RKO (cell line): ENCODE results near the gene ABLIM3.
"Not testable (repeated sequence)": the region's sequence is repeated elsewhere in the genome, so short reads cannot be mapped to it uniquely, and the experiment has no call there.

Source experiments
- DNase-seq: peaks from one replicate; pipeline ENCODE4 v3.0.0-alpha.2; 2016; ENCODE audit warnings: low spot score

ABLIM3 gene

DNA sequence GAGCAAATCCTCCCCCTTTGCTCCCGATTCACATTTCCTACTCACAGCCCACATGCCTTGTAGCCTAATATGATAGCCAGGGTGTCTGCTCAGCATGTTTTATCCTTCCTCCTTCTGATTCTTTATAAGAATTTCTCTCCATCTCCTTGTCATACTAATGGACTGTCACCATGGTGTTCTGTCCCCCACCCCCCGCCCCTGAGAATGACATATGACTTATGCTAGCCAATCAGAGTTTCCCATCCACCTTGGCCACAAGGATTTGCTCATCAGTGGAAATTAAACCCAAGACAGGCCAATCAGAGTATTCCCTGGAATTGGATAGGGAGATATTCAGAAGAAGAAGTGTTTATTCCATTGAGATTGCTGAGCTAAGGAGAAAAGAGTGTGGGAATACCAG lies 16.0 kb downstream of the ABLIM3 start:
- DNase-seq, result no peak

DNA sequence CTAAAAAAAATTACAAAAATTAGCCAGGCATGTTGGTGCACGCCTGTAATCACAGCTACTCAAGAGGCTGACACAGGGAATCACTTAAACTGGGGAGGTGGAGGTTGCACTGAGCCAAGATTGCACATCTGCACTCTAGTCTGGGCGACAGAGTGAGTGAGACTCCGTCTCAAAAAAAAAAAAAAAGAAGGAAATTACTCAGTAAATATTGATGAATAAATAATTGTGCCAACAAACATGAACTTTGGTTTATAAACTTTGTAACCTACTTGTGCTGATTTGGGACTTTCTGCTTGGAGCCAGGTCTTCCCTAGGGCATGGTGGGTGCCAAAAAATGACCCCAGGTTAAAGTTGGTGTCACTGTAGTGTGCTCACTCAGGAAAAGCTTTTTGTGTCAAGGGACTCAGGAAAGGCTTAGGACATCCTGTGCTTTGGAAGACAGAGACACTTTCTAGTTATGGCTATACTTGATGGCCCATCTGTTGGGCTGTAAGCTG lies 19.0 kb downstream of the ABLIM3 start:
- DNase-seq, result no peak

DNA sequence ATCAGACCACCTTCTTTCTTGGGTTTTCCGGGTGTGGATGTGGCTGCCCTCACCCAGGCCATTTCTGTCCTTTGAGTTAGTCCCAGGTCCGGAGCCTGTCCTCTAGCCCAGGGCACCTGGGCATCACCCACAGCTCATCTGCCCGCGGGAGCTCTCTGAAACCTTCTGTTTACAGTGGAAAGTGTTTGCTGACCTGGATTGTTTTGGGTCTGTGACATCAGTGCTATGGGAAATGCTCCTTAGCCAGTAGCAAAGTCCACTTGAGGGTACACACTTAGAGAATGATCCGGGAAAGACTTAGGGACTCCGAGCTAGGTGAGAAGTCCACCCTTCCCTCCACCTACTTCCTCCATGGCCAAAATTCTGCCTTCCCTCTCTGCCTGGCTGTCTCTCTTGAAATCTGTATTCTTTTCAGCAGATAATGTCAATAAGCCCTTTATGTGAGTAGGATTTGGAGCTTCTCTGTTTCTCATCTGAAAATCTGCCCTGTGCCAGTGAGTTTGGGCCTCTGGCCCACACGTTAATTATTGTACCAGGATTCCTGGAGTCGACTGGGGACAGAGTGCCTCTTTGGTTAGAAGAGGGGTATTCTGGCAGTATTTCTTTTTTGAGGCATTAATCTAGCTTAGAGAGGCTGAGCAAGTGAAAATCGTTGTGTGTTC lies 19.9 kb downstream of the ABLIM3 start:
- no peak for DNase-seq

DNA sequence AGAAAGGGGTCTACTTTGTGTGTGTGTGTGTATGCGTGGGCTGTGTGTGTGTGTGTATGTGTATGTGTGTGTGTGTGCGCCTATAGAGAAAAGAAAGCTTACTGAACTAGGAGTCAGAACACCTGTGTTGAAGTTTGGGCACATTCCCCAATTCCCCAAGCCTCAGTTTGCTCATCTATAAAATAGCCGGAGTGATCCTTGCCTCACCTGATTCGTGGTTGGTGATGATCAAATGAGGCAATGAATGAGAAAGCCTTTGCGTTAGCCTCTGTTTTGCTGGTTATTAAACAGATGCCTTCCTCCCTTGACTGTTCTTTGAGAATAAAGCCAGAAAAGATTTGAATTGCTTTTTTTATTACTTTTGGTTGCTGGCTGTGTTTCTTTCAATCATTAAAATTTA lies 20.6 kb downstream of the ABLIM3 start:
- no peak for DNase-seq

DNA sequence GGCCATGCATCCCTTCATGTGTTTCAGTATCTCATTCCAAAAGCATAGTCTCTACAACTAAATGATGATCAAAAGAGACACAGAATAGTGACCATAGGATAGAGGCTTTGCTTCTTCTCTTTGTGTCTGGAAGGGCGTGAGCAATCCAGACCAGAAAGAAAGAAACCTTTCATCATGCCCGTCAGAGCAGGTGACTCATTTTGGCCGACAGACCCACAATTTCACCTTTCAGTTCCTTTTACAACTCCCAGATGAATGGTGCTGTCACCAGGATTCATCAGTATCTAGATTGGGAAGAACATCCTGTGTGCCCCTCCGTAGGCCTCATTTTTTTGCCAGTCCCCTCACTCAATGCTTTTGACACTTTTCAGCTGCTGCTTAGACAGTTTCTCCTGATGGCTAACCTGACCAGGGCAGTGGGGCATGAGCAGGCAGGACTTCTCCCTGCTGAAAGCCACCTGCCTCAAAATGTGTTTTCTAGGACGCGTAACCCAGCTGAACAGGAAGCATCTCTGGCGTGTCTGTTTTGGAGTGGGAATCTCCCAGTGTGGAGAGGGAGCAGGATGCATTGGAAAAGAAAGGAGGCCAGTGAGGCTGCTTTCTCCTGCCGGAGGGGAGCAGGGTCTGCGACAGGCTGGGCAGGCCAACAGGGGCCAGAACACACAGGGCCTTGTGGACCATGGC lies 21.2 kb downstream of the ABLIM3 start:
- no peak for DNase-seq

DNA sequence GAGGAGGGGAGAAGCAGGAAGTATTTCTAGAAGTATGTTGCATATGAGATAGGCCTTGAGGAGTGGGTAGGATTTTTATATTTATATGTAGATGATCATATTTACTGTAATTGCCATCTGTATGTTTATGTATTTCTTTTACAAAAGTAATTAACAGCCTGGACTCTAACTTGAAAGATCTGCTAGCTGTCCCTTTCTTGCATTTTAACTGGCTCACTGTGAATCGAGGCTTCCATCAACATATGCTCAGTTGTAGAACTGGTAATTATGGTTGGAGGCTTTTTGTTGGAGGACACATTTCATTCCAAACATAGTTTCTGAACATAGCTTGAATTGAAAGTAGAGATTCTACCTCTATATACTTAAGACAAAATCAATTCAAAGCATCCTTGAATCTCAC lies 23.4 kb downstream of the ABLIM3 start:
- DNase-seq, result no peak

DNA sequence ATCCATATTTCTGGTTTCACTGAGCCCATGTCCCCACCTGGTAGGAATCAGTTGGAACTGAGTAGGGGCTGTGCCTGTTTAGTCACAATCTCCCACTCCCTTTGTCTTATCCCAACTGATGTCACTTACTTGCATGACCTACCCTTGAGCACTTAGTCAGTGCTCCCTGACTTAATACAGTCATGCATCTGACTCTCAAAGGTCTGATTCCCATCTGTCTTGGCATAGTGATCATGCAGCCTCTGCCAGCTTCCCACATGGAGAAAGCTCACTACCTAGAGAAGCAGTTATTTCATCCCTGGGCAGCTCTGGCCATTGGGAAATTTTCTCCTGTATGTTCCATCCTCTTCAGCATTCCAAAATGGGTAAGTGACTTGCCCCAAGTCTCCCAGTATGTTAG lies 24.8 kb downstream of the ABLIM3 start:
- DNase-seq, result no peak

DNA sequence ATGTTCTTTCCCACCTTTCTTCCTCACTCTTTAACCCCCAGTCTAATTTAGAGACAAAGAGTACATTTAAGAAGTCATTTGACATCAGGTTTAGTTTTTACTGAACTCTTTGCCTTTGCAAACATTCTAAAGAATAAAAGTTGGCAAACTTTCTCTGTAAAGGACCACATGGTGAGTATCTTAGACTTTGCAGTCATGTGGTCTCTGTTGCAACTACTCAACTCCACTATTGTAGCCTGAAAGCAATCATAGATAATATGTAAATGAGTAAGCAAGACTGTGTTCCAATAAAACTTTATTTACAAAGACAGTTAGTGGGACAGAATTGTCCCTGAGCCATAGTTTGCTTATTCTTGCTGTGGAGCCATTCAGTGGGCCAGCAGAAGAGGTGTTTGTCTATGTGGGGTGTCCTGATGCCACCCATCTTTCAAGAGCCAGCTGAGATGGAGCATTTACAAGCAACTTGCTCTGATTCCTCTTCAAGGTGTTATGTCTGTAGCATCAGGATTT lies 25.4 kb downstream of the ABLIM3 start:
- no peak for DNase-seq

DNA sequence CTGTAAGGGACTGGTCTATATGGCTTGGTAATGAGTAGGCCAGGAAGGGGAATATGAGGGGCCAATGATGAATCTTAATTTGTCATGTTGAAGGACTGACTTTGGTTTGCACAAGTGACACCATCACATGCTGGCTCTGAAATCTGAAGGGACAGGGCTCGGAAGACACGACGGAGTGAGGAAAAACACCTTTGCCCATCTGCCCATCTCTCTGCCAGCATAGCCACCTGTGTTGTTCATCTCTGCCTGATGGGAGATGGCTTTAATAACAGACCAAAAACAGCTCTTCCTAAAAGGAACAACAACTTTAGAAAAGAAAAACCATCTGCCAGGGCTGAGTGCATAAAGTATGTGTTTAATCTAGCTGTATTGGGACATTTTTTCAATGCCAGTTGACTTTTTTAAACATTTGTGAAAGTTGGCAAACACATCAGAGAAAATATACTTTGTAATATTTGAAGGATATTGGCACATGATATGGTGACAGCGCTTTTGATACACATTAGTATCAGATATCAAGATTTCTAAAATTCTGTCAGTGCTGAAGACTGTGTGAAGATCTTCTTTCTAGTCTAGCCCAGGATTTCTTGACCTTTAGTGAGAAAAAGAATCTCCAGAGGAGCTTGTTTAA lies 27.1 kb downstream of the ABLIM3 start:
- no peak for DNase-seq

DNA sequence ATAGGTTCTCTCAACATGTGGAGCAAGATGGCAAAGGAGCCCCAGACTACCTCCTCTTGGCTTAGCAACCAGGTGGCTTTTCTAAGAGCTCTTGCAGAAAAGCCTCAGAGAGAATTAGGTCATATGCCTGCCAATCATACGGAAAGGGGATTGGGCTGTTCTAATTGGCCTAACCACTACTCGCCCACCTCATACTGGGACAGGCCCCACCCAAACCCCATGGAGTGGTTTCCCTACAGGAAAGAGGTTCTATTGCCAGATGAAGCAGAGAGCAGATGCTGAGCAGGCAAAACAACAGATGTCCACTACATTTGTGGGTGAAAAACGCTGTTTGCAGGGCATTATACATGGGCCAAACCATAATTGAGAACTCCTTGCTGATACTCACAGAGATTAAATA lies 29.0 kb downstream of the ABLIM3 start:
- DNase-seq, result no peak

DNA sequence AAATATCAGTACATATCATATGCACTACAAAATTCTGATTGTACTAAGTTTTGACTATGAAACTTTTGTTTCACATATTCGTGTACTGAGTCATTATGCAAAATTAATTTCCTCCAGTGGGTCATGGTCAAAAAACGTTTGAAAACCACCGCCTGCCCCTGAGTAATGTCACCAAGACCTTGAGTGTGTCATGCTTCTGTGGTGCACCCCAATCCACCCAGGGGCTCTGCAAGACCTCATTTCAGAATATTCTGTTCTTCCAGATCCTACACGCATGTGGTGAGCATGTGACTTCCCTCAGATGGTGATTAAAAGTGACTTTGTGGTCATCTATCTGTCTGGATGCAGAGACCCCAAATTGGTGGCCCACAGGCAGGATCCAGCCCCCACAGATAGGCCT lies 31.0 kb downstream of the ABLIM3 start:
- DNase-seq, result peak; percentile 47

DNA sequence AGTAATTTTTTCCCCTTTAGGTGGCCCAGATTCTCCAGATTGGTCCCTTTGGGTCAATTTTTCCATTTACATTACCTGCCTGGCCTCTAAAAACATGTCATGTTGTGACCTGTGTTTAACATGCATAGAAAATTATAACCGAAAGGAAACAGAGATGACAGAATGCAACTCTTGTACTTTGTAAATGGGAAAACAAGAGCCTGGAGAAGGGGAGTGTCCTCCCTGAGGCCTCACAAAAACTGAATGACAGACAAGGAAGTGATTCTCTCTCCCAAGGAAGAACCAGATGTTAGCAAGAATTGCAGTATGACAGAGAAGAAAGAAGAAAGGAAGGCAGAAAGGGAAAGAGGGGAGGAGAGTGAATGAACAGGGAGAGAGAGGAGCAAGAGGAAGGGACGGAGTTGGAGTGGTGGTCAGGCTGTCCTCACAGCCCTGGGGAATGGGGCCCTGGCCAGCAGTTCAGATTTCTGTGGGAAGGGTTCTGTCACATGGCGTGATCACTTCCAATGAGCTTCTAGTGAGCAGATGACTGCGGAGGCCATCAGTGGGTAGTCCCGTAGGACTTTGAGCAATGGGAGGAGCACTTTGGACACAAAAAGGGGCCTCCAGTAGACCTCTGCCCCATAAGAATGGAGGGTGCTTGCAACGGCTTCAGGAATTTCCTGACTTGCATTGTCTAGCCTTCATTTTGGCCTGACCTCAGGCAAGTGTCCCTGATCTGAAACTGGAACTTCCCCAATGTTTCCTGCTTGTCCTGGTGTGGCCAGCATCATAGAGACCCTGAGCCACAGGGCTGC lies 31.6 kb downstream of the ABLIM3 start:
- no peak for DNase-seq

DNA sequence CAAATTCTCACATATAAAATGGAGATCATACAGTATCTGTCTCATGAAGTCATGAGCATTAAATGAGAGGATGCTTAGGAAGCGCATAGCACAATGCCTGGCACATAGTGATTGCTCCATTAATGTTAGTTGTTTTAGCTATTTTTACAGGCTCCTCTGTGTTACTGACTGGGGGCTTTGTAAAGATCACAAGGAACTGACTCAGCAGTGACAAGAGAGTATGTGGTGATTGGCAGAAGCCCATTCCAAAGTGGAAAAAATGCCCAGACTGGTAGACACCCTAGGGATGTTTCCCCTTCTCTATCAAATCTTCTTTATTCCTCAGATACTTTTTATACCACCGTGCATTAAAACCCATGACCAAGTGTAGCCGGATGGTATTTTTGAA lies 33.5 kb downstream of the ABLIM3 start:
- DNase-seq, result no peak

DNA sequence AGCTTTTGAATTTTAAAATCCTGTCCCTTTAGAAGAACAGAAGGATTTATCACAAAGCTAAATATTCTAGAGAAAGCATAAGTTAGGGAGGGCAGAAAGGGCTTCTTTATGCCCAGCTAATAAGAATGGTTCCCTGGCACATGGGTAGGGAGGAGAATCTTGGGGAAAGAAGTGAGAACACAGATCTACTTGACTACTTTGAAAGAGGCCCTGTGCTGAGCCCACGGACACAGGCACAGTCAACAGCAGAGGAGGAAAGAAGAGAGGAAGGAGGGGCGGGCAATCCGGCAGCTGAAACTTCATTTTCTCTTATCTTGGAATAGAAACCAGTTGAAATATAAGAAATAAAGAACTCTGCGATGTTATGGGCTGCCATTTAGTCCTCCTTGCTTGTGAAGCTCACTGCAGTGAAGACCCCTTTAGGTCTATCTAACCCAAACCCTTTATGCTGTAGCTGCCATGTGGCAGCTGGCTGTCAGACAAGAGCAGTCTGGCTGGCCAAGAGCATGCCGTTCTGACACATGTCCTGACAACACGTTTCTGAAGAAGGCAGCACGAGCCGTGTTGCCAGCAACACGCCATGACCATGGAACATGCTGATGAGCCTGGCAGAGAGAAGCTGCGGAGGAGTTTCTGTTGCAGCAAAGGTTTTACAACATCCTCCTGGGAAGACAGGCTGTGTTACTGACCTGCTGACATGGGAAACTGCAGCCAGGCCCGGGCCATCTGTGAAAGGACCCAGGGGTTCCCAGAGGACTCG lies 34.2 kb downstream of the ABLIM3 start:
- no peak for DNase-seq

DNA sequence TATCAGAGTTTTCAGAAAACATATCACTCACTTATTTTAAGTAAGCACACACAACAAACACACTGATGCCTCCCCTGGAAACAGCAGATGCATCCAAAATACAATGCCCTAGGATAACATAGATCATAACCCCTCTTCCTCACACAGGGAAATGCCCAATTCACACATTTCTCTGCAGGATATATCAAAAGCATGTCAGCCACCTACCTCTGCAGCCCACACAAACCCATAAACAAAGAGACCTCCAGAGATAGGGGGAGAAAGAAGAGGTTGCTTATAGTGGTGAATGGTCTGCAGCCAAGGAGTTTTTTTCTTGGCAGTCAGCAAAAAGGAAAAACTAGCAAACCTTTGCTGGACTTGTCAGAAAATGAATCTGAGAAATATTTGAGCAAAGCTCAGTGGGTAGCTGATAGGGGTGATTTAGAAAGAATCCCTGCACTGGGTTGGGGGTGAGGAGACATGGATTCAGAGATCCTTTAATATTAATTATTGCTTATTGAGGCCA lies 36.1 kb downstream of the ABLIM3 start:
- no peak for DNase-seq

DNA sequence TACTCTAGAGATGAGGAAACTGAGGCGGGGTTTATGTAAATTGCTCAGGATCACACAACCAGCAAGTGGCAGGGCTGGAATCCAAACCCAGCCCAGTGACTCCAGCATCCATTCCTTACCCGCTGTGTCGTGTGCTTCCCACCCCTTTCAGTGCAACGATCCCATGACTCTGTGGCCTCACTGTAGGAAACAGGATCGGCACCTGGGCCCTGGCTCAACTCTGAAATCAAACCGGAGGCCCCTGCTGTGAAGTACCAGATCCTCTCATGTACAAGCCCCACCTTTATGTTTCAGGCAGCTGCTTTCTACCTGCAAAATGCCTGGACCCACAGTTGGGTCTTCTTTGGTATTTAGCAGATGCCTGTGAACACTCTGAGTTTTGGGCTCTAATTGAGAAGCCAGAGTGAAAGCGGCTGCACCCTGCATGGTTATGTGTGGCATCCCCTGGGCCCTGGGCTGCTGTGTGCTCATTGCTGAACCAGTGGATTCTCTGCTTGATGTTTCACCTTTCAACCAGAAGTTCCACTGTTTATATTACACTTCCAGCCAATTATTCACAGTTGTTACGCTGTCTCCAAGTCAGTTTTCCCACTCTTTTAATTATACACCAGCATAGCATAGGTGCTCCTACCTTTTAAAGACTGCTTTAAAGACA lies 36.7 kb downstream of the ABLIM3 start:
- DNase-seq, result no peak

DNA sequence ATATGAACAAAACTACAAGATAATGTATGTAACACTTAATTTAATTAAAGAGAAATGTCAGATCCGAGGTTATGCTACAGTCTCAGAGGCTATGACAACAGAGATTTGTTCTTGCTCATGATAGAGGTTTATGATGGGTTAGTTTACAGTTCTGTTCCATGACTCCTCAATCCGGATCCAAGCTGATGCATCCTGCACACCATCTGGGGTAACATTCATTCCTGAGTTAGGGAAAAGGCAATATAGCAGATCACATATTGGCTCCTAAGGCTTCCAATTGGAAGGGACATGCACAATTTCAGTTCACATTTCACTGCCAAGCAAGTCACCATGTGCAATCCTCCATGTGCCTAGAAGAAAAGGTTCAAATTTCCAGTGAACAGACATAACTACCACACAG lies 40.4 kb downstream of the ABLIM3 start:
- no peak for DNase-seq

DNA sequence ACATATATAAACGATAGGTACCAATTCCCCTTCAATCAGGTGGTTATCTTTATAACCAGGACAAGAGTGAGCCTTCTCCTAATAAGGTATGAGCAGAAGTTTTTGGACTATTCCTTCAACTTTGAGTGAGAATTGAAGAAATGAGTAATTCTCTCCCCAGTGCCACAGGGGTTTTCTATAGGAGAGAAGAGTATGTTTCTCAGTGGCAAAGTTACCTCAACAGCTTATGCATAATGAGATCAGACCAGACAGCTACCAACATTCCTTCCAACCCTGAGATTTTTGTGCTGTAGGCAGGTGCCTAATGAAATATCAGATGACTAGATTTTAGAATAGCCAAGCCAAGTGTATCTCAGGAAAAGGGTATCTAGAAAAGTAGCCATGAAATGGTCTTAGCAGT lies 40.9 kb downstream of the ABLIM3 start:
- DNase-seq, result no peak

DNA sequence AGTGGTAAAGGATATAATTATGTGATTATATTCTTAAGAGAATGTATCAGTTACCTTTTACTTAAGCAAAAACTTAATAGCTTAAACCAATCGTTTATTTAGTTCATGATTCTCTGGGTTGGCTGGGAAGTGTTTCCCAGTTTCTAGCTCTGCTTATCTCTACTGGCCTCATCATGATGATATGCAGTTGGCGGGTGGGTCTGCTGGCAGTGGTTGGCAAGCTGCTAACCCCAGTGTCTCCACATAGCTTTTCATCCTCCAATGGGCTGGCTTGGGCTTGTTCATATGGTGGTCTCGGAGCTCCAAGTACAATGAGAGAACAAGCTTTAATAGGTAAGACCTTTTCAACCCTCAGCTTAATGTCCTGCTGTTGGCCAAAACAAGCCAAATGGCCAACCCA lies 43.8 kb downstream of the ABLIM3 start:
- no peak for DNase-seq

DNA sequence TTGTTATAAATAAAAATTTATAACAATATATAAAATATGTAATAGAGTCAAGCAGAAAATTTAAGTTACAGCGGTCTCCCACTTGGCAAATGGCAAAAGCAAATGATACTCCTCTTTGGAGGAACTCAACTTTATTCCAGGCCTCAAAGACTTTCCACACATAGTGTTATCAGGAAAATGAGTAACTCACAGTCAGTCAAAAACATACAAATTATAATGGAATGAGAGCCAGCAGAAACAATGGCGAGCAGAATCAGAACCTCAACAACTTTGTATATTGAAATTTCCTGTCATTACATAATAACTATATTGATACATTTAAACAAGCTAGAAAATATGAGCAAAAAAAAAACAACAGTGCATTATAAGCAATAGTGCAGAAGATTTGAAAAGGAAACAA lies 45.2 kb downstream of the ABLIM3 start:
- no peak for DNase-seq

DNA sequence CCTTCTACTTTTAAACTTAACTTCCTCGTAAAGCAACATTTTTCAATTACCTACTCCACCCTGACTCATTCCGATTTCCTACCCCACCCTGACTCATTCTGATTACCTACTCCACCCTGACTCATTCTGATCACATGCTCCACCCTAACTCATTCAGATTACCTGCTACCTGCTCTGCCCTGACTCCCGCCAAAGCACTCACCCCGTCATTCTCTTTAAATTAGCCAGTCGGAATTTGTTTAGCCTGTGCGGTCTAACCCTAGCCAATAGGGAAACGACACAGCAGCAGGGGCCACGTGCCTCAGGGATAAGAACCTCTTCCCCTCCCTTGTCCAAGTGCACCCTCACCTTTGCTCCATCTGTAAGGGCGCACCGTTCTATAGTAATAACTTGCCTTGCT lies 46.3 kb downstream of the ABLIM3 start:
- DNase-seq, result not testable (repeated sequence)
